Mammary epithelial cell (primary cell): ENCODE measurements around the gene PLPPR3.

Source experiments
- EZH2 ChIP-seq: IDR thresholded peaks from 2 replicates; pipeline ENCODE4 v1.6.1; 2012; ENCODE audit warnings: low read length, inconsistent platforms, borderline replicate concordance
- TF ChIP-seq, protein P1 (sequence below), 2 donors: IDR thresholded peaks in 1 of 2; conservative IDR thresholded peaks in 1 of 2; 2 replicates each; pipeline ENCODE4 v1.5.1; 2011 to 2012; ENCODE audit warnings: inconsistent platforms in 2 of 2, low read length in 2 of 2, mild to moderate bottlenecking in 2 of 2, control low read depth in 1 of 2, low read depth in 1 of 2; ENCODE audit not compliant: insufficient read depth in 1 of 2; ENCODE audit errors: extremely low read depth in 1 of 2

DNA sequence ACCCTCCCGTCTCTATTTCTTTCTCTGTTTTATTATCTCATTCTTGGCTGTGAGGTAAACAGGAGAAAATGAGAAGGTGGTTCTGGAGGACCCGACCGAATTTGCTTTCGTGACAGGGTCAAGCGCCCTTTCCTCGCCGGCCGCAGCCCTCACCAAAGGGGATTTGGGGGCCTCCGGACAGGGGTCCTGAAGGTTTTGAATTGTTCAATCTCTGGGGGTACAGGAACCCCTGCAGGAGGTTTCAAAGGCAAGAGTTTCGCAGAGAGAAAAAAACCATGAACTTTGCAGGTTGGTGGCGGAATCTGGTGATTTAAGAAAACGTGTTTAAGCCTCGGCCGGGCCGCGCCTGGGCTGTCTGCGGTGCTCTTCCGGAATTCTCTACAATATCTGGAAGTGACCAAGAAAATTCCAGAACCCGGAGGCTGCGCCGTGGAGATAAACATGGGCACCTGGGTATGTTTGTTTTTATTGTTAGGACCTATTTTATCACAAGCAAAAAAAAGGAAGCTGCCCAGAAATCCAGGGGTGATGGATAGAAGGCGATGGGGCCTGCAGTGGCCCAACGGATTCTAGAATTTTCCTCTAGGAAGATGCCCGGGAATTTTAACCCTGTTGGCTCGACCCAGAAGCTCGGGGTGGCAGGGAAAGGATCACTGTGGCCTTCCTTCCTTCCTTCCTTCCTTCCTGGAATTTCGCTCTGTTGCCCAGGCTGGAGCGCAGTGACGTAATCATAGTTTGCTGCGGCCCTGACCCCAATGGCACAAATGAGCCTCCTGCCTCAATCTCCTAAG is 38.7 kb downstream of the PLPPR3 start:
- TF ChIP-seq, protein P1, sequence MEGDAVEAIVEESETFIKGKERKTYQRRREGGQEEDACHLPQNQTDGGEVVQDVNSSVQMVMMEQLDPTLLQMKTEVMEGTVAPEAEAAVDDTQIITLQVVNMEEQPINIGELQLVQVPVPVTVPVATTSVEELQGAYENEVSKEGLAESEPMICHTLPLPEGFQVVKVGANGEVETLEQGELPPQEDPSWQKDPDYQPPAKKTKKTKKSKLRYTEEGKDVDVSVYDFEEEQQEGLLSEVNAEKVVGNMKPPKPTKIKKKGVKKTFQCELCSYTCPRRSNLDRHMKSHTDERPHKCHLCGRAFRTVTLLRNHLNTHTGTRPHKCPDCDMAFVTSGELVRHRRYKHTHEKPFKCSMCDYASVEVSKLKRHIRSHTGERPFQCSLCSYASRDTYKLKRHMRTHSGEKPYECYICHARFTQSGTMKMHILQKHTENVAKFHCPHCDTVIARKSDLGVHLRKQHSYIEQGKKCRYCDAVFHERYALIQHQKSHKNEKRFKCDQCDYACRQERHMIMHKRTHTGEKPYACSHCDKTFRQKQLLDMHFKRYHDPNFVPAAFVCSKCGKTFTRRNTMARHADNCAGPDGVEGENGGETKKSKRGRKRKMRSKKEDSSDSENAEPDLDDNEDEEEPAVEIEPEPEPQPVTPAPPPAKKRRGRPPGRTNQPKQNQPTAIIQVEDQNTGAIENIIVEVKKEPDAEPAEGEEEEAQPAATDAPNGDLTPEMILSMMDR (conservative IDR thresholded peaks at IDR 0.05 in 1 of 2, IDR thresholded peaks at IDR 0.05 in 1 of 2; ENCODE audit: extremely low read depth in 1 of 2, insufficient read depth in 1 of 2, low read depth in 1 of 2, low read length in 2 of 2), result no peak
- no peak for TF ChIP-seq EZH2
